Osteoblast (primary cell): ENCODE measurements around the gene CKAP2L. TPM values are rescaled to one million over a fixed set of nuclear protein-coding genes. Genes with fewer than 3 reads are reported as not detected.

Source experiments
- DNase-seq: peaks from one replicate; pipeline ENCODE4 v3.0.0; 2011; ENCODE audit warnings: low spot score, mixed read lengths; ENCODE audit not compliant: insufficient read length; ENCODE audit errors: missing footprints
- H2AFZ ChIP-seq: 2 replicates; pipeline ENCODE4 v1.6.0; 2011; ENCODE audit warnings: mild to moderate bottlenecking, low read length
- H3K27ac ChIP-seq: 2 replicates; pipeline ENCODE4 v1.5.1; 2011; ENCODE audit warnings: mild to moderate bottlenecking, low read depth, low read length, moderate library complexity
- H3K27me3 ChIP-seq: 2 replicates; pipeline ENCODE4 v1.6.0; 2012; ENCODE audit warnings: mild to moderate bottlenecking, control low read depth, inconsistent platforms, low read length, moderate library complexity; ENCODE audit not compliant: insufficient read depth
- H3K36me3 ChIP-seq: 2 replicates; pipeline ENCODE4 v1.5.1; 2011; ENCODE audit warnings: mild to moderate bottlenecking, low read length, control low read depth, moderate library complexity; ENCODE audit not compliant: insufficient read depth
- H3K4me1 ChIP-seq: 2 replicates; pipeline ENCODE4 v1.5.1; 2011; ENCODE audit warnings: mild to moderate bottlenecking, low read length, control low read depth, moderate library complexity; ENCODE audit not compliant: insufficient read depth
- H3K4me2 ChIP-seq: 2 replicates; pipeline ENCODE4 v1.6.0; 2011; ENCODE audit warnings: mild to moderate bottlenecking, low read length; ENCODE audit not compliant: insufficient read depth
- H3K4me3 ChIP-seq: fragments of 200-600 bp; sonication (generic); 3 replicates; pipeline ENCODE4 v1.5.1; 2012; ENCODE audit warnings: mild to moderate bottlenecking, low read length, inconsistent platforms; ENCODE audit not compliant: insufficient read depth
- H3K79me2 ChIP-seq: 2 replicates; pipeline ENCODE4 v1.6.0; 2012; ENCODE audit warnings: mild to moderate bottlenecking, low read length, control low read depth, inconsistent platforms; ENCODE audit not compliant: insufficient read depth
- H3K9me3 ChIP-seq: 2 replicates; pipeline ENCODE4 v1.5.1; 2011; ENCODE audit warnings: low read depth, low read length, control low read depth
- H4K20me1 ChIP-seq: 2 replicates; pipeline ENCODE4 v1.6.0; 2012; ENCODE audit warnings: mild to moderate bottlenecking, low read length, control low read depth; ENCODE audit not compliant: insufficient read depth
- CTCF ChIP-seq: IDR thresholded peaks from 2 replicates; pipeline ENCODE4 v1.5.1; 2011; ENCODE audit warnings: mild to moderate bottlenecking, low read depth, low read length, moderate library complexity; ENCODE audit errors: extremely low read depth
- total RNA-seq: library from RNA; depleted of rRNA; stranded (reverse); fragments of >200 nt; gene quantifications from 2 replicates; pipeline ENCODE4 v1.2.3, GENCODE V29; 2012

CKAP2L gene, protein sequence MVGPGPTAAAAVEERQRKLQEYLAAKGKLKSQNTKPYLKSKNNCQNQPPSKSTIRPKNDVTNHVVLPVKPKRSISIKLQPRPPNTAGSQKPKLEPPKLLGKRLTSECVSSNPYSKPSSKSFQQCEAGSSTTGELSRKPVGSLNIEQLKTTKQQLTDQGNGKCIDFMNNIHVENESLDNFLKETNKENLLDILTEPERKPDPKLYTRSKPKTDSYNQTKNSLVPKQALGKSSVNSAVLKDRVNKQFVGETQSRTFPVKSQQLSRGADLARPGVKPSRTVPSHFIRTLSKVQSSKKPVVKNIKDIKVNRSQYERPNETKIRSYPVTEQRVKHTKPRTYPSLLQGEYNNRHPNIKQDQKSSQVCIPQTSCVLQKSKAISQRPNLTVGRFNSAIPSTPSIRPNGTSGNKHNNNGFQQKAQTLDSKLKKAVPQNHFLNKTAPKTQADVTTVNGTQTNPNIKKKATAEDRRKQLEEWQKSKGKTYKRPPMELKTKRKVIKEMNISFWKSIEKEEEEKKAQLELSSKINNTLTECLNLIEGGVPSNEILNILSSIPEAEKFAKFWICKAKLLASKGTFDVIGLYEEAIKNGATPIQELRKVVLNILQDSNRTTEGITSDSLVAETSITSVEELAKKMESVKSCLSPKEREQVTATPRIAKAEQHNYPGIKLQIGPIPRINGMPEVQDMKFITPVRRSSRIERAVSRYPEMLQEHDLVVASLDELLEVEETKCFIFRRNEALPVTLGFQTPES
- 1.1 and 1.5 TPM in 2 replicates for total RNA-seq

DNA sequence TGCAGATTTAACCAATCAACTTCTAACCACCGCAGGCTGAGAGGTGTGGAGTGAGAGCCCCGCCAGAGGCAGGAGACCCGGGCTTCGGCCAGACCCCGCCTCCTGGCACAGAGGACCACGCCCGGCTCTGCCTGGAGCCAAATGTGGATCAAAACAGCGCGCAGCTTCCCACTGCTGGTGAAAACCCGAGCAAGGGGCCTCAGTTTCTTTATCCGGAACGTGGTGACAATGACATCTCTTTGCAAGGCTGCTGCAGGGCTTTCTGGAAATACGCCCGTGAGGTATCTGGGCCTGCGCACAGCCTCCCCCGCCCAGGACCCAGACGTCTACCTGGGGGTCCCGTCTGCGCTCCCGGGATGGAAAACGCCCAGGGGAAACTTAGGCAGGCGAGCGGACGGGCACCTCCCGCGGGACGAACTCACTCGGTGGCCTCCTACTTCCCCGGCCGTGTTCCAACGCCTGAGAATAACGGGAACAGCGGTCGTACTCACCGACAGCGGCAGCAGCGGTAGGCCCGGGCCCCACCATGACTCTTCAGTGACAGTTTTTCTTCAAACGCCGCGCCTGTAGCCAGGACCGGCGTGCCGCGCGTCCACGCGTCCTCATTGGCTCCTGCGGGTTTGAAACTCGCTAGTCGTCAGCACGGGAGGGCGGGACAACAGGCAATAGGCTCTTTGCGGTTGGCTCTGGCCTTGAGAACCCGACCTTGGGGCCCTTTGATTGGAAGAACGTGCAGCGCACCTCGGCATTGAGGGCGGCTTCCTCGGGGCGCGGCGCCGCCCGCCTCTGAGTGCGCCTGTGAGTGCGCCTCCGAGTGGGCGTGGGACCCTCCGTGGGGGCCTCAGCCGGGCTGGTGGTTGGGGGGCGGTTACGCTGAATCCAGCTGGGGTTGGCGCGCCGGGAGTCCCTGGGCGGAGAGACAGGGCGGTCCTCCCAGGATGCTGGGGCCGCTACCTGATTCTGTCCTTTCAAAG, at the start of gene CKAP2L:
CKAP2L (minus strand) TSS at position 539 of the 974 bp plus-strand sequence; CDS start at position 528, 11 bp downstream.
- H3K79me2 ChIP-seq: peaks cover 34% of the 10 kb centered on the region
- peak within 1 kb of the TSS; percentile 94 for H3K4me2 ChIP-seq

GRCh38 chr2:112813280-112813966, 49.0 kb upstream of the CKAP2L start:
- no peaks in the 10 kb centered on the region for H3K9me3 ChIP-seq
- DNase-seq: no peak
- H3K27ac ChIP-seq: peak overlapping the region; percentile 100

More for the DNA sequence above, at the start of gene CKAP2L:
- H4K20me1 ChIP-seq: no peaks in the 10 kb centered on the region
- no peaks in the 10 kb centered on the region for H3K9me3 ChIP-seq
- H3K27ac ChIP-seq: peak within 1 kb of the TSS; percentile 84
- H3K27me3 ChIP-seq: no peaks in the 10 kb centered on the region
- peak within 1 kb of the TSS; percentile 97 for H2AFZ ChIP-seq
- peaks cover 4% of the 10 kb centered on the region for H3K36me3 ChIP-seq
- no peak for TF ChIP-seq CTCF
- peaks cover 28% of the 10 kb centered on the region for H3K4me1 ChIP-seq
- peak; percentile 98 for DNase-seq
- H3K4me3 ChIP-seq: peak within 1 kb of the TSS; percentile 89

More at GRCh38 chr2:112813280-112813966, 49.0 kb upstream of the CKAP2L start:
- H3K4me3 ChIP-seq: no peak overlapping the region
- peaks cover 33% of the 10 kb centered on the region for H3K4me1 ChIP-seq
- H3K4me2 ChIP-seq: peak overlapping the region; percentile 56
- TF ChIP-seq CTCF: no peak
- no peaks in the 10 kb centered on the region for H3K79me2 ChIP-seq
- no peaks in the 10 kb centered on the region for H3K27me3 ChIP-seq
- no peak overlapping the region for H2AFZ ChIP-seq
- no peaks in the 10 kb centered on the region for H4K20me1 ChIP-seq
- no peaks in the 10 kb centered on the region for H3K36me3 ChIP-seq
